Measurements from ENCODE around the gene ATRNL1.

ATRNL1 gene

GRCh38 chr10:115860182-115861107 is 767.3 kb downstream of the ATRNL1 start:
- Histone ChIP-seq H3K4me3 (no peak overlapping the region), H3K27ac (peak overlapping the region in 1 of 21 experiments; percentile 8)

- H3K4me3 ChIP-seq: no peak overlapping the region
- peak overlapping the region in 1 of 21 experiments; percentile 8 for H3K27ac ChIP-seq
Measured at GRCh38 chr10:115861455-115861854, 768.3 kb downstream of the ATRNL1 start.

GRCh38 chr10:115861864-115862263 is 768.7 kb downstream of the ATRNL1 start:
- Histone ChIP-seq H3K27ac (no peak overlapping the region), H3K4me3 (no peak overlapping the region)

- H3K4me3 ChIP-seq: no peak overlapping the region
Measured at GRCh38 chr10:115866174-115866573, 773.0 kb downstream of the ATRNL1 start.

GRCh38 chr10:115866691-115867090 is 773.5 kb downstream of the ATRNL1 start:
- Histone ChIP-seq H3K4me3 (no peak overlapping the region), H3K27ac (no peak overlapping the region)

More at GRCh38 chr10:115866174-115866573, 773.0 kb downstream of the ATRNL1 start:
- H3K27ac ChIP-seq: no peak overlapping the region

- H3K27ac ChIP-seq: no peak overlapping the region
- H3K4me3 ChIP-seq: no peak overlapping the region
Measured at GRCh38 chr10:115867305-115867704, 774.1 kb downstream of the ATRNL1 start.

GRCh38 chr10:115871855-115872254 is 778.7 kb downstream of the ATRNL1 start:
- Histone ChIP-seq H3K27ac (no peak overlapping the region), H3K4me3 (no peak overlapping the region)

- no peak overlapping the region for H3K4me3 ChIP-seq
- no peak overlapping the region for H3K27ac ChIP-seq
Measured at GRCh38 chr10:115875172-115875571, 782.0 kb downstream of the ATRNL1 start.

- H3K27ac ChIP-seq: no peak overlapping the region
- H3K4me3 ChIP-seq: no peak overlapping the region
Measured at GRCh38 chr10:115879372-115880089, 786.4 kb downstream of the ATRNL1 start.

- Histone ChIP-seq H3K4me3 (no peak overlapping the region), H3K27ac (no peak overlapping the region)
Measured at GRCh38 chr10:115882021-115882420, 788.9 kb downstream of the ATRNL1 start.

GRCh38 chr10:115883372-115883771 is 790.2 kb downstream of the ATRNL1 start:
- H3K4me3 ChIP-seq: no peak overlapping the region
- H3K27ac ChIP-seq: no peak overlapping the region

GRCh38 chr10:115884331-115884730 is 791.2 kb downstream of the ATRNL1 start:
- Histone ChIP-seq H3K27ac (no peak overlapping the region), H3K4me3 (no peak overlapping the region)

- Histone ChIP-seq H3K4me3 (no peak overlapping the region), H3K27ac (no peak overlapping the region)
Measured at GRCh38 chr10:115895166-115895565, 802.0 kb downstream of the ATRNL1 start.

- H3K27ac ChIP-seq: no peak overlapping the region
- no peak overlapping the region for H3K4me3 ChIP-seq
Measured at GRCh38 chr10:115898242-115898641, 805.1 kb downstream of the ATRNL1 start.

GRCh38 chr10:115902596-115902995 is 809.4 kb downstream of the ATRNL1 start:
- Histone ChIP-seq H3K27ac (no peak overlapping the region), H3K4me3 (no peak overlapping the region)

GRCh38 chr10:115903207-115903606 is 810.0 kb downstream of the ATRNL1 start:
- Histone ChIP-seq H3K4me3 (no peak overlapping the region), H3K27ac (no peak overlapping the region)

GRCh38 chr10:115903845-115904244 is 810.7 kb downstream of the ATRNL1 start:
- no peak overlapping the region for H3K4me3 ChIP-seq
- H3K27ac ChIP-seq: no peak overlapping the region

GRCh38 chr10:115909037-115909436 is 815.9 kb downstream of the ATRNL1 start:
- no peak overlapping the region for H3K4me3 ChIP-seq
- no peak overlapping the region for H3K27ac ChIP-seq

- Histone ChIP-seq H3K27ac (no peak overlapping the region), H3K4me3 (no peak overlapping the region)
Measured at GRCh38 chr10:115909962-115910731, 817.0 kb downstream of the ATRNL1 start.

GRCh38 chr10:115914475-115914874 is 821.3 kb downstream of the ATRNL1 start:
- no peak overlapping the region for H3K27ac ChIP-seq
- H3K4me3 ChIP-seq: no peak overlapping the region
